AG04449 (cell line): ENCODE results near the gene CHST13.

ENCODE experiments used
- CTCF ChIA-PET: fragments of 350-600 bp; formaldehyde crosslinking; extraction: SDS; loops from one replicate; lab custom pipeline; 2021; ENCODE audit warnings: antibody characterized with exemption; lab: Yijun Ruan, JAX
- POLR2A ChIA-PET: fragments of 400-600, 350-600 bp; formaldehyde crosslinking; extraction: SDS; loops from one replicate; lab custom pipeline; 2020; ENCODE audit warnings: antibody characterized with exemption, inconsistent platforms; lab: Yijun Ruan, JAX
- DNase-seq: peaks from one replicate; pipeline ENCODE4 v3.0.0-alpha.2; 2010; ENCODE audit warnings: low read depth, low spot score
- H3K4me3 ChIP-seq: 2 replicates; pipeline ENCODE4 v1.5.1; 2011; ENCODE audit warnings: low read depth, mild to moderate bottlenecking, control low read depth, low read length
- CTCF ChIP-seq: IDR thresholded peaks from one replicate; pipeline ENCODE4 v1.5.1; 2011; ENCODE audit warnings: mild to moderate bottlenecking, moderate library complexity, low read length, control low read depth, inconsistent platforms; ENCODE audit not compliant: insufficient read depth; ENCODE audit errors: missing control alignments

The CHST13 gene

GRCh38 chr3:126483321-126483761, 40.6 kb upstream of the CHST13 start:
- TF ChIP-seq CTCF: no peak
- ChIA-PET CTCF (no interaction called here), POLR2A (no interaction called here)
- no peak for DNase-seq
- no peak overlapping the region for H3K4me3 ChIP-seq

- ChIA-PET CTCF (no interaction called here), POLR2A (no interaction called here)
- no peak overlapping the region for H3K4me3 ChIP-seq
- DNase-seq: no peak
- TF ChIP-seq CTCF: no peak
Measured at GRCh38 chr3:126484148-126484547, 39.8 kb upstream of the CHST13 start.

GRCh38 chr3:126484662-126485061, 39.3 kb upstream of the CHST13 start:
- H3K4me3 ChIP-seq: no peak overlapping the region
- POLR2A ChIA-PET: no interaction called here
- no peak for DNase-seq
- CTCF ChIA-PET: no interaction called here
- TF ChIP-seq CTCF: no peak

- no peak overlapping the region for H3K4me3 ChIP-seq
- CTCF ChIA-PET: interaction anchor here (1.0 kb wide), 1 partner anchor 37 kb away, joined by 3 read pairs; no protein-coding TSS in a partner anchor
- DNase-seq: no peak
- POLR2A ChIA-PET: no interaction called here
- no peak for TF ChIP-seq CTCF
Measured at GRCh38 chr3:126485176-126485897, 38.6 kb upstream of the CHST13 start.

- no peak for DNase-seq
- no peak overlapping the region for H3K4me3 ChIP-seq
- ChIA-PET CTCF (interaction anchor here (1.0 kb wide), 1 partner anchor 37 kb away, joined by 3 read pairs; no protein-coding TSS in a partner anchor), POLR2A (no interaction called here)
- TF ChIP-seq CTCF: no peak
Measured at GRCh38 chr3:126485956-126486355, 38.0 kb upstream of the CHST13 start.

- ChIA-PET CTCF (interaction anchor here (1.0 kb wide), 2 partner anchors 36 kb away, joined by 3 read pairs; no protein-coding TSS in a partner anchor), POLR2A (no interaction called here)
- no peak for TF ChIP-seq CTCF
- H3K4me3 ChIP-seq: no peak overlapping the region
- no peak for DNase-seq
Measured at GRCh38 chr3:126486360-126486847, 37.6 kb upstream of the CHST13 start.
